HG02970 (cell line): ENCODE measurements around the gene PTP4A2.
"Not testable (repeated sequence)": the region's sequence is repeated elsewhere in the genome, so short reads cannot be mapped to it uniquely, and the experiment has no call there.

Experiments used
- ATAC-seq: cut with Tn5 transposase; IDR thresholded peaks from one replicate; pipeline ENCODE4 v1.9.1; 2021; ENCODE audit warnings: mild to moderate bottlenecking, moderate library complexity, moderate number of reproducible peaks; ENCODE audit not compliant: unreplicated experiment, low FRiP score

PTP4A2 gene

DNA sequence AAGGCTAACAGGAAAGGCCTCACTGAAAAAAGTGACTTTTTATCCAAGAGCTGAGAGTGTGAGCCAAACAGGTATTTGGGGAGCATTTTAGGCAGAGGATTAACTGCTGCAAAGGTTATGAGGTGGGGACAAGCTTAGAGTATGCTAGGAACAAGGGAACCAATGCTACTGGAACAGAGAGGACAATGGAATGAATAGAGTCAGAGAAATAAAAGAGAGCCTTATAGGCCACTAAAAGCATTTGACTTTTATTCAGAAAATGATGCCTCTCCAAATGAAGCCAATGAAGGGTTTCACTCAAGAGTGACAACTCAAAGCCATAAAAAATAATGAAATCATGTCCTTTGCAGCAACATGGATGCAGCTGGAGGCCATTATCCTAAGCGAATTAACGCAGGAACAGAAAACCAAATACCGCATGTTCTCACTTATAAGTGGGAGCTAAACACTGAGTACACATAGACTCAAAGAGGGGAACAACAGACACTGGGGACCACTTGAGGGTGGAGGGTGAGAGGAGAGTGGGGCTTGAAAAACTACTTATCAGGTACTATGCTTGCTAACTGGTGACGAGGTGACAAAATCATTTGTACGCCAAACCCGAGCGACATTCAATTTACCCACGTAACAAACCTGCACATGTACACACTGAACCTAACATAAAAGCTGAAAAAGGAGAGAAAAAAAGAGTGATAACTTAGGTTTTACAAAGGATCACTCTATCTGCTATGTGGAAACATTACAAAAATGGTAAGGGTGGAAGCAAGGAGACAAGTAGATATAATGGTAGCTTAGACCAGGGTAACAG is 11.1 kb downstream of the PTP4A2 start:
- ATAC-seq, result no peak

DNA sequence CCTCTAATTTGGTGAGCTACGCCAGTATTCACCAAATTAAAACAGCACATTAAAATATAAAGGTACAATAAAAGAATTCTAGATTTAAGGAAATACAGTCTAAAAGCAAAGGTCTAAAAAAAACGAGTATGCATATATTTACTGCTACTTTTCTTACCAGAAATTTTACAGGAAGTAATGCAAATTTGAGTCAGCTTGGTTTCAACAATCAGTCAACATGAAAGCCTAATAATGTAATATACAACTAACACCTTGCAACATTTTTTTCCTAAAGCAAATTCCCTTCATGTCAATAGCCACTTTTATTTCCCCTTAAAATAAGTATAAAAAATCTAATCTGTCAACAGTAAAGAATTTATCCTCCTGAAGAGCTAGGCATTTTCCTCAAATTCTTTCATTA is 11.9 kb downstream of the PTP4A2 start:
- ATAC-seq, result no peak

DNA sequence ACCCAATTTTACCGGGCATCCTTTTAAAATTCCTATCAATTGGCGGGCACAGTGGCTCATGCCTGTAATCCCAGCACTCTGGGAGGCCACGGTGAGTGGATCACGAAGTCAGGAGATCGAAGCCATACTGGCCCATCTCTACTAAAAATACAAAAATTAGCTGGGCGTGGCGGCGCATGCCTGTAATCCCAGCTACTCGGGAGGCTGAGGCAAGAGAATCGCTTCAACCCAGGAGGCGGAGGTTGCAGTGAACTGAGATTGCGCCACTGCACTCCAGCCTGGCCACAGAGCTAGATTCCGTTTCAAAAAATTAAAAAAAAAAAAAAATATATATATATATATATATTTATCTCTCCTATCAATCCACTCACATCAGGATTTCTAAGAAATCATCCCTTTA is 12.3 kb downstream of the PTP4A2 start:
- ATAC-seq, result not testable (repeated sequence)

DNA sequence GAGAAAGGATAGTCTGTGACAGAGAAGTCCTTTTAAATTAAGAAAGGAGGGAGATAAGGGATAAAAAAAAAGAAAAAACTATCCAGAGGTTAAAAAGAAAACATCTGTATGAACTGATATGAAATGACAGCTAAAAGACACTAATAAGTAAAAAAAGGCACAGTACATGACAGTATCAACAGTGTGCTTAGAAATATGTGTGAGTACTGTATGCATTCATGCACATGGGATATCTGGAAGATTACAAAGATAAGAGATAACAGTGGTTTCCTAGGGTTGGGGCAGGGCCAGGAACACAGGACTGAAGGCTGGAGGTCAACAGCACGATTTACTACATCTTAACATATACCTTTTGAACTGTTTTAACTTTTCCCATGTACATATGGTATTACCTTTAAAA is 13.3 kb downstream of the PTP4A2 start:
- ATAC-seq, result no peak

DNA sequence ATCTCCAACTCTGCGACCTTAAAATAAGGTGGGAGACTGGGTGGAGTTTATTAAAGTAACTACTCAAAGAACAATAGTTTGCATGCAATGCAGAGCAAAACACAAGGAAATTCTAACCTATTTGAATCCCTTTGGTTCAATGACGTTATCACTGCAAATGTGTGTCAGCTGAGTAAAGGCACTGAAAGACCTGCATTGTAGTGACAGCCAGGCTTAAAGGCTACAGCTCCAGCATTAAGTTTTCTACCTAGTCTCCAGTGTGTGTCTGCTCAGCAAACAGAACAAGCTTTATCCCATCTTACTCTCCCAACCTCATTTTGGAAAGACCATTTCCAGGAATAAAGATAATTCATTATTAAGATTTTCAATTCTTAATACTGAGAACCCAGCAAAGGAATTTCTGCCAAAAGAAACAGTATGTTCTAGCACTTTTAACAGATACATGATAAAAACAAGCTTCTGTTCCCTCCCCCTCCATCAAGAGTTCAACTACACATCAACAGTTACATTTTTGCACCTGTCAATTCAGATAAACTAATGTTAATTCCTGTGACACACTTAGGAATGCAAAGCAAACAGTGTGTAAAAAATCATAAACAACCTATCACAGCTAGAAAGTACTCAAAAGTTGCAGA is 14.2 kb downstream of the PTP4A2 start:
- no peak for ATAC-seq

DNA sequence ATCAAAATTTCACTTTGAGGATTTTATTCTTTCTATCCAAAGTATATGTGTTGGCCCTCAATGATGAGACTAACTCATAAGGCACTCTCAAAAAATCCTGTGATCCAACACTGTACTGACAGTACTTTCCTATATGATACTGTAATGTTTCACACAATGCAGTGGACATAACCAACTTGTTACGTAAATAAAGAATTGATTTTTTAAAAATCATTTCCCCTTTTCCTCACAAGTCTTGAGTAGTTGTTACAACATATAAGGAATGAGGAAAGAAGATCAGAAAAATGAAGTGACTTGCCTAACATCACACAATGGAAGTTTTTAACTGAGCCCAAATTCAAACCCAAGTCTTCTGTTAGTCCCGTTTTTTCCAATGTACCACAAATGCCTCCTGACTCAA is 17.2 kb downstream of the PTP4A2 start:
- ATAC-seq, result no peak

DNA sequence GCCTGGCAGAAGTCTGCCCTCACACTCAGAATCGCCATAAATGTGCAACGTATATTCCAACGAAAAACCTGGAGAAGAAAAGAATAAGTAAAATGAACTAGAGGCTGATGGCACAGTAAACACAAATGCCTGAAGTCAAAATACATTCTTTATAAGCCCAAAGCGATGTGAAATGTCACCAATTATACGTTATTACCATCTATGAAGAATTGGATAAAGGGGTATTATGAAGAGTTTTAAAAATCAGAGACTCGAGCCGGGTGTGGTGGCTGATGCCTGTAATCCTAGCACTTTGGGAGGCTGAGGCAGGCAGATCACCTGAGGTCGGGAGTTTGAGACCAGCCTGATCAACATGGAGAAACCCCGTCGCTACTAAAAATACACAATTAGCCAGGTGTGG is 18.6 kb downstream of the PTP4A2 start:
- no peak for ATAC-seq

DNA sequence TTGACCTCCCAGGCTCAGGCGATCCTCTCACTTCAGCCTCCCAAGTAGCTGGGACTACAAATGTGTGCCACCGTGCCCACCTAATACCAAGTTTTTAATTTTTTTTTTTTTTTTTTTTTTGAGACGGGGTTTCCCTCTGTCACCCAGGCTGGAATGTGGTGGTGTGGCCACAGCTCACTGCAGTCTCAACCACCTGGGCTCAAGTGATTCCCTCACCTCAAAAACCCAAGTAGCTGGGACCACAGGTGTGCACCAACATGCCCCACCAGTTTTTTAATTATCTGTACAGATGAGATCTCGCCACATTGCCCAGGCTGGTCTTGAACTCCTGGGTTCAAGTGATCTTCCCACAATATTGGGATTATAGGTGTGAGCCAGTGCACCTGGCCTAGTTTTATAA is 22.7 kb downstream of the PTP4A2 start:
- ATAC-seq, result no peak

DNA sequence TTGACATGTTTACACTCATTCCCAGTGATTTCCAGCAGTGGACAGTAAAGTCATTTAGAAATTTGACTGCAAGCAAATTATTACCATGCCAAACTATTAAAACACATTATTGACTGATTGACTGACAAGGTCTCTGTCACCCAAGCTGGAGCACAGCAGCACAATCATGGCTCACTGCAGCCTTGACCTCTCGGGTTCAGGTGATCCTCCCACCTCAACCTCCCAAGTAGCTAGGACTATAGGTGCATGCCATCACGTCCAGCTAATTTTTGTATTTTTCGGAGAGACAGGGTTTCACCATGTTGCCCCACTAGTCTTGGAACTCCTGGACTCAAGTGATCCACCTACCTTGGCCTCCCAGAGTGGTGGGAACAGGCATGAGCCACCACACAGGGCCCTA is 24.2 kb downstream of the PTP4A2 start:
- no peak for ATAC-seq

DNA sequence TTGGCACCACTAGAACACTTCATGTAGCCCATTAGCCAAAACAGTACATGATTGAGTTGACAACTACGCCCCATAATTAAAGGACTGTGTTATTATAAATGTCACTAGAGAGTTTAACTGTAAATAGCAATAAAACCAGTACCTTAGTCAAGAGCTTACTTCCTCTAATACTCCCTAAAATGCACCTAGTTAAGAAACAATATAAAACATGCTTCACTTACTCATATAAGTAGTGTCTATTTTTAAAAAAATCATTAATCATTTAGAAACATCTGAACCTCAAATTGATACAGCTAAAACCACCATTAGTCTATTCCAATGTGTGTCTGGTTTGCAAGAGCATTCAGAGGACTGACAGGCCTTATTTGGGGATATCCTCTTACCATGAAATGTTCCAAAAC is 25.3 kb downstream of the PTP4A2 start:
- ATAC-seq, result no peak

DNA sequence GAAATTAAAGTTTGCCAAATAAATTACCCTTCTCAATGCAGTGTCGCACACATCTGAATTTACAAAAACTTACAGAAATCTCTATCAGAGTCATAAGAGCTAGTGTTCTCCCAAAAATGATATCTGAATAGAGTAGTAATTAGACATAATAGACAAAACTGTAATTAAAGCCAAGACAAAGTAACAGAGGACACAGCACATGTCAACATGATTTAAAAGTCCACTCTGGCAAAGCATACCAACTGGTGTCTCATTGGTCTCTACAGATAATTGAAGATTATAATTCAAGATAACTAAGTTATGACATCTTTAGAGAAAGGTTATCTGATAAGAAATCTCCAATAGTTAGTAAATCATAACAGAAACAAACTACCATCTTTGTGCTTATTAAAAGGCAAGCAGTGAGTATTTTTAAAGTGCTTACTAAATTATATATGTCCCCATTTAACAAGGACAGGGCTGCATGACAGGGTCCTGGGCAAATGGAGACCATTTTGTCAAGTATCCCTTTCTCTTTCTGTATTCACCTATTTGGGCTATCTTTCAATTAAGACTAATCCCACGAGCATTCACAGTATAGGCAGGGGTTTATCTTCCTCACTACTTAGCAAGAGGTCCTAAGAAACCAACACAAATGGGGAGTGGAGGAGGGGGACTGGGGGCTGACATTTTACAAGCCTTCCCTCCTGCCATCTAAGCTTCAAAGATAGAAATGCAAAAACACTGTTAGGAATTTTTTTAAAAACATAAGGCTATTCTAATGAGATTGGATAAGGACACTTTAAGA is 26.0 kb downstream of the PTP4A2 start:
- ATAC-seq, result no peak

DNA sequence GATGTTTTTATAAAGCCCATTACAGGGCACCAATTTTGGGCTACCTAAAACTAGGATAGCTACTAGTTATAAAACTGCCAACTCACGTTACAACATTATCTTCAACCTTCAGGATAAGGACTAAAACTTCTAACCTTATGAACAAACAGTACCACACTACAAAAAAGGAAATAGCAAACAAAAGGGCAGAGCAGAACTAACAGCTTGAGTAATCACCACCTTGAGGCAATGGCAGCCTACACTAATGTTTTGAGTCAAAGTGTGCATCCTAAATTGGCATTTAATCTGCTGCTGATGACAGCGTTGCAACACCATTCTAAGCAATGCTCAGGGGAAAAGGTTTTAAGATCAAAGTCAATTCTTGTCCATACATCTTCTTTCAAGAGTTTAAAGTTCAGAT is 27.2 kb downstream of the PTP4A2 start:
- ATAC-seq, result no peak

DNA sequence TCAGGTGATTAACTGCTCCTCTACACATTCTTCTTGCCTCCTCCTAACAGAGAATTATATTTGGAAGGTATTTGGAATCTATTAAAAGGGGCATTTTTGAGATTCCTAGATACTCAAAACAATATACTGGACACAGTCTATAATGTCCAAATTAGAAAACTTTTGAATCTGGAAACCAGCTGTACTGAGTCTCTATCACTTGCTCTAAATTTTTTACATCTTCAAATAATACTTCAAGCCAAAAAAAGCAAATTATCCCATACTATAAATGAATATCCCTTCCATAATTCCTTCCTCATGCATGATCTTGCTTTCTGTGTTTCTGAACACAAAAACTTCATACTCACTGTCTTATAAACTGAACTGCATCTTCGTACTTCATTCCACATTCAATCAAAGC is 28.5 kb downstream of the PTP4A2 start:
- ATAC-seq, result no peak

DNA sequence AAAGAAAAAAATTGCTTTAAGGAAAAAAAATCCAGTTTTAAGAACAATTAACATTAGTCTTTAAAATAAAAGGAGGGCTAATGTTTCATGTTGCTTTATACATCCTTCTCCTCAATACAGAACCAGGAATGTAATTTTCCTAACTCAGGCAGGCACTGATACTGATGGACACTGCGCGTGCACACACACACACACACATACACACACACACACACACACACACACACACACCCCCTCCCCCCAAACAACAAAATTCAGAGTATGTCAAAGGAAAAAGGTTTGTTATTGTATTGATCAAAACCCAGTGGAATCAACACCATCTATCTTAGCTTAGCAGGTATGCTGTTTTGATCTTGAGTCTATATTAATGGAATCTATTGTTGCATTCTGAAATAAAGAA is 31.6 kb downstream of the PTP4A2 start:
- no peak for ATAC-seq

DNA sequence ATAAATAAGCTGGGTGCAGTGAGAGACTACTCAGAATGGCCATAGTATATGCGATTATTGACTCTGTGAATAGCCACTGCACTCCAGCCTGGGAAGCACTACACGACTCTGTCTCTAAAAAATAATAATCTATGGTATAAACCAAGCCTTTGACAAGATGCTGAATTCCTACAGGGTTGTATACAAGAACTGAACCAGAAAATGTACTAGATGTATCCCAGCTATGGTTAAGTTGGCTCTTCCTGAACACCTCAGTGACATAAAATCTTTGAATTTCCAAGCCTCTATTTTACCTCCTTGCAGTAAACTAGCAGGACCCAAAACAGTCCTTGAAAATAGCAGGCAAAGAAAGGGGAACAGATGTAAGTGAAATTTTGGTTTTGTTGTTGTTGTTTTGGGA is 32.5 kb downstream of the PTP4A2 start:
- ATAC-seq, result no peak

DNA sequence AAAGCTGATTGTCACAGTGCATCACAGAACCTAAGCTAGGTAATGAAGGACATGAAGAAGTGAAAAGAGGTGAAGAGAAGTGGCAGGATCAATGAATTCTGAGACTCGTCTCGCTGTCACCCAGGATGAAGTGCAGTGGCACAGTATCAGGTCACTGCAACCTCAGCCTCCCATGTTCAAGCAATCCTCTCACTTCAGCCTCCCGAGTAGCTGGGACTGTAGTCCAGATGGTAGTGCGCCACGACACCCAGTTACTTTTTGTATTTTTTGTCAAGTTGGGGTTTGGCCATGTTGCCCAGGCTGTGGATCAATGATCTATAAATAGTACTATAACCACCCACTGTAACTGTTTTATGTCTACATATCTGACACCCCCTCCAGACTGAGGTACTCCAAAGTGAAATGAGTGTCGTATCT is 33.1 kb downstream of the PTP4A2 start:
- ATAC-seq, result no peak

DNA sequence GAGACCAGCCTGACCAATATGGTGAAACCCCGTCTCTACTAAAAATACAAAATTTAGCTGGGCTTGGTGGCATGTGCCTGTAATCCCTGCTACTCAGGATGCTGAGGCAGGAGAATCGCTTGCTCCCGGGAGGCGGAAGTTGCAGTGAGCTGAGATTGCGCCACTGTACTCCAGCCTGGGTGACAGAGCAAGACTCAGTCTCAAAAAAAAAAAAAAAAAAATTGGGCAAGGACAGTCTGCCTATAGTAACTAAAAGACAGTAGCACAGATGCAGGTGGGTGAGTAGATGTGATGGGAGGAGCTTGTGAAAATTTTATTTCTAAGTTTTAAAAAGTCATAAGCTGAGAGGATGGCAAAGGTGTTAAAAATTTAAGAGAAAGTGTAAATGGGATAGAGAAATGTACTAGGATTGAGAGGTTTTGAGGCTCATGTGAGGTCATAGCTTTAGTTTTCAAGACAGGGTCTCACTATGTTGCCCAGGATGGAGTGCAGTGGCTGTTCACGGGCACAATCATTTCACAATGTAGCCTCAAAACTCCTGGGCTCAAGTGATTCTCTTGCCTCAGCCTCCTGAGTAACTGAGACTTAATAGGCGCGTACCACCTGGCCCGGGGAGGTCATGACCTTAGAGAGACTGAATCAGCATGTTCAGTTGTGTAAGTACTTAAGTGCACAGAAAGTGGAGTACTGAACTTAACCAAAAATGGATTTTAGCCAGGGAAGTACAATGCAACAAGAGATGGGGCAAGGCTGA is 33.7 kb downstream of the PTP4A2 start:
- no peak for ATAC-seq

DNA sequence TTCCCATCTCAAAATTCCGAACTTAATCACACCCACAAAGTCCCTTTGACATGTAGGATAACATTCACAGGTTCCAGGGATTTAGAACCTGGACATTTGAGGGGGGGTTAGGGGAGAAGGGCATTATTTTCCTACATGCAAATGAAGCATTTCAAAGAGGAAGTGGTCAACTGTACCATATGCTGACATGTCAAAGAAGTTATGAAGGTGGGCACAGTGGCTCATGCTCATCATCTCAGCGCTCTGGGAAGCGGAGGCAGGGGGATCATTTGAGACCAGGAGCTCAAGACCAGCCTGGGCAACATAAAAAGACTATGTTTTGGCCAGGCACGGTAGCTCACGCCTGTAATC is 35.7 kb downstream of the PTP4A2 start:
- no peak for ATAC-seq

DNA sequence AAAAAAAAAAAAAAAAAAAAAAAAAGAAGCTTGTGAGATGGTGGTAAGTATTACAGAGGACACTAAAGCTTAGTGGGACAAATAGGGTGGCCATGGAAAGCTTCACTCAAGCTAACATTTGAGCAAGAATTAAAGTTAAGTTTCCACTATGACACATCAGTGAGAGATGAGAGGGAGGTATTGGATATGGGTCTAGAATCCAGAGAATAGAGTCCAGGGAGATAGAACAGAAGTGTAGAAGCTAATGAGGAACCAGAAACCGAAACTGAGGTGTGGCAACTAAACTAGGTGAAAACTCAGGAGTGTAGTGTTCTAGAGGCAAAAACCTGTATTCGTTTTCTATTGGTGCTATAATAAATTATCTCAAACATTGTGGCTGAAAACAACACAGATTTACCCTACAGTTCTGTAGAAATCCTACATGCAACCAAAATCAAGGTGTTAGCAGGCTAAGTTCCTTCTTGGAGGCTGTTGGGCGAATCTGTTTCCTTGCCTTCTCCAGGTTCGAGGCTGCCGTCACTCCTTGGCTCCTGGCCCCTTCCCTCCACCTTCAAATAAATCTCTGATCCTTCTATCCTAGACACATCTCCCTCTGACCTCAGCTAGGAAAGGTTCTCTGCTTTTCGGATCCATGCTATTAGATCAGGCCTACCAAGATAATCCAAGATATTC is 36.2 kb downstream of the PTP4A2 start:
- no peak for ATAC-seq

DNA sequence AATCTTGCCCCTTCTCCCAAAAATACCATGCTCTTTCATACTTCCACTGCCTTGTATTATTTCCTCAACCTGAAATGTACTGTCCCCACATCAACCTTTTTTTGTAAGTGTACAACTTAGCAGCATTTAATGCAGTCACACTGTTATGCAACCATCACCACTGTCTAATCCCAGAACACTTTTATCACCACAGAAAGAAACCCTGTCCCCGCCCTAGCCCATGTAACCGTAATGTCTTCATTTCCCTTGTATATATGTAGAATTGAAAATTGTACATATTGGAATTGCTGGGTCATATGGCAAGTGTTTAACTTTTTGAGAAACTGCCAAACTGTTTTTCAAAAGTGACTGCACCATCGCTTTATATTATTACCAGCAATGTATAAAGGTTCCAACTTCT is 37.4 kb downstream of the PTP4A2 start:
- no peak for ATAC-seq
